SK-N-DZ (cell line): Measurements from ENCODE around the gene ZMIZ1.

Experiments used
- DNase-seq: peaks from one replicate; pipeline ENCODE4 v3.0.0-alpha.2; 2015; ENCODE audit warnings: low spot score

Gene ZMIZ1

GRCh38 chr10:79185067-79185774 is 116.5 kb downstream of the ZMIZ1 start:
- DNase-seq = peak; percentile 72

GRCh38 chr10:79185796-79186374 is 117.1 kb downstream of the ZMIZ1 start:
- no peak for DNase-seq

GRCh38 chr10:79186486-79187120 is 117.8 kb downstream of the ZMIZ1 start:
- no peak for DNase-seq

GRCh38 chr10:79187121-79187940 is 118.6 kb downstream of the ZMIZ1 start:
- no peak for DNase-seq

GRCh38 chr10:79188154-79188965 is 119.6 kb downstream of the ZMIZ1 start:
- DNase-seq = no peak

- DNase-seq = no peak
Observed at GRCh38 chr10:79189181-79189580, 120.4 kb downstream of the ZMIZ1 start.

- no peak for DNase-seq
Observed at GRCh38 chr10:79189853-79190435, 121.2 kb downstream of the ZMIZ1 start.

GRCh38 chr10:79190740-79191261 is 122.0 kb downstream of the ZMIZ1 start:
- no peak for DNase-seq

- no peak for DNase-seq
Observed at GRCh38 chr10:79191951-79192676, 123.3 kb downstream of the ZMIZ1 start.

GRCh38 chr10:79192677-79193003 is 123.9 kb downstream of the ZMIZ1 start:
- DNase-seq = no peak

GRCh38 chr10:79193694-79194382 is 125.1 kb downstream of the ZMIZ1 start:
- DNase-seq = no peak

- DNase-seq = peak; percentile 89
Observed at GRCh38 chr10:79195091-79195923, 126.5 kb downstream of the ZMIZ1 start.

GRCh38 chr10:79196470-79197461 is 128.0 kb downstream of the ZMIZ1 start:
- peak; percentile 72 for DNase-seq

GRCh38 chr10:79197558-79197957 is 128.8 kb downstream of the ZMIZ1 start:
- no peak for DNase-seq

- DNase-seq = no peak
Observed at GRCh38 chr10:79200346-79200745, 131.6 kb downstream of the ZMIZ1 start.

- DNase-seq = no peak
Observed at GRCh38 chr10:79201706-79202105, 132.9 kb downstream of the ZMIZ1 start.
